Activated naive CD4-positive, alpha-beta T cell (primary cell): Measurements from ENCODE around the gene FFAR3.
"Not testable (repeated sequence)": the region's sequence is repeated elsewhere in the genome, so short reads cannot be mapped to it uniquely, and the experiment has no call there.

Experiments
- DNase-seq, 4 experiments: peaks; one replicate each; lab custom pipeline; 2025; lab: John Stamatoyannopoulos, UW

The FFAR3 gene

GRCh38 chr19:35350591-35350990 lies 7.7 kb upstream of the FFAR3 start:
- DNase-seq: no peak

GRCh38 chr19:35351411-35352176 lies 6.7 kb upstream of the FFAR3 start:
- DNase-seq: no peak

GRCh38 chr19:35352177-35352447 lies 6.1 kb upstream of the FFAR3 start:
- DNase-seq: no peak

- peak in 2 of 4 experiments; percentile 26 to 42 for DNase-seq
These were observed 5.6 kb upstream of the FFAR3 start for GRCh38 chr19:35352448-35353304.

- no peak for DNase-seq
These were observed 4.6 kb upstream of the FFAR3 start for GRCh38 chr19:35353635-35354034.

- no peak for DNase-seq
These were observed 3.4 kb upstream of the FFAR3 start for GRCh38 chr19:35354898-35355297.

GRCh38 chr19:35355791-35356460 lies 2.3 kb upstream of the FFAR3 start:
- DNase-seq: no peak

- DNase-seq: not testable (repeated sequence)
These were observed 574 bp downstream of the FFAR3 start for GRCh38 chr19:35358834-35359233.

- DNase-seq: not testable (repeated sequence)
These were observed 1.1 kb downstream of the FFAR3 start for GRCh38 chr19:35359395-35359794.

- not testable (repeated sequence) for DNase-seq
These were observed 1.8 kb downstream of the FFAR3 start for GRCh38 chr19:35360081-35360480.

GRCh38 chr19:35360880-35361420 lies 2.7 kb downstream of the FFAR3 start:
- no peak for DNase-seq

- no peak for DNase-seq
These were observed 4.2 kb downstream of the FFAR3 start for GRCh38 chr19:35362261-35363000.

GRCh38 chr19:35363001-35363590 lies 4.8 kb downstream of the FFAR3 start:
- DNase-seq: no peak

- no peak for DNase-seq
These were observed 5.6 kb downstream of the FFAR3 start for GRCh38 chr19:35363711-35364425.

- no peak for DNase-seq
These were observed 7.0 kb downstream of the FFAR3 start for GRCh38 chr19:35365303-35365702.

GRCh38 chr19:35368378-35368777 lies 10.1 kb downstream of the FFAR3 start:
- DNase-seq: no peak

GRCh38 chr19:35369522-35369921 lies 11.3 kb downstream of the FFAR3 start:
- no peak for DNase-seq

- no peak for DNase-seq
These were observed 12.5 kb downstream of the FFAR3 start, which contains the start of gene GPR42 for GRCh38 chr19:35370722-35371121. Gene GPR42, plus strand, starts transcription at chr19:35371068. Its CDS starts 292 bp downstream, at chr19:35371360.

GRCh38 chr19:35373492-35373891 lies 15.2 kb downstream of the FFAR3 start:
- DNase-seq: no peak

- DNase-seq: not testable (repeated sequence)
These were observed 15.8 kb downstream of the FFAR3 start for GRCh38 chr19:35374031-35374430.
